Lower lobe of right lung (tissue), 2 donors: ENCODE measurements around the gene PYGB. TPM values are rescaled to one million over a fixed set of nuclear protein-coding genes. Genes with fewer than 3 reads are reported as not detected.

Experiments
- ATAC-seq, 2 donors: fragments of 200-7000 bp; cut with Tn5 transposase; one replicate each; pipeline ENCODE4 v1.9.1; 2020 to 2022; ENCODE audit warnings: mild to moderate bottlenecking in 2 of 2, moderate library complexity in 2 of 2
- DNase-seq: peaks from one replicate; pipeline ENCODE4 v3.0.0-alpha.2; 2020
- H3K27ac ChIP-seq: fragments of 200-600 bp; one replicate; pipeline ENCODE4 v1.8.0; 2022
- H3K27me3 ChIP-seq: fragments of 200-600 bp; one replicate; pipeline ENCODE4 v1.8.0; 2022; ENCODE audit warnings: low read depth
- H3K36me3 ChIP-seq: fragments of 200-600 bp; one replicate; pipeline ENCODE4 v1.8.0; 2022; ENCODE audit warnings: mild to moderate bottlenecking
- H3K4me1 ChIP-seq: fragments of 200-600 bp; one replicate; pipeline ENCODE4 v1.8.0; 2022
- H3K4me3 ChIP-seq: fragments of 200-600 bp; one replicate; pipeline ENCODE4 v1.8.0; 2022; ENCODE audit warnings: mild to moderate bottlenecking
- H3K9me3 ChIP-seq: fragments of 200-600 bp; one replicate; pipeline ENCODE4 v1.8.0; 2022
- CTCF ChIP-seq: fragments of 200-600 bp; IDR thresholded peaks from one replicate; pipeline ENCODE4 v1.8.0; 2022; ENCODE audit warnings: antibody characterized with exemption, mild to moderate bottlenecking
- intact Hi-C: fragments of 100-400 bp; cut with DNase I; formaldehyde crosslinking; loops from one replicate; pipeline ENCODE4 v1.11.0; 2022
- total RNA-seq: library from RNA; stranded (reverse); fragmentation: NEBNext Ultra II Directional; extraction: Animal tissue kit (Norgen Biotek cat#: 25700); gene quantifications from one replicate; pipeline ENCODE4 v1.2.1, GENCODE V29; 2021
- donor health status: DM: no; HTN: yes; CAD: no; lungs with severe emphysema.

Gene PYGB
- total RNA-seq, 1 donor from 2014 or later, result 57.5 TPM

DNA sequence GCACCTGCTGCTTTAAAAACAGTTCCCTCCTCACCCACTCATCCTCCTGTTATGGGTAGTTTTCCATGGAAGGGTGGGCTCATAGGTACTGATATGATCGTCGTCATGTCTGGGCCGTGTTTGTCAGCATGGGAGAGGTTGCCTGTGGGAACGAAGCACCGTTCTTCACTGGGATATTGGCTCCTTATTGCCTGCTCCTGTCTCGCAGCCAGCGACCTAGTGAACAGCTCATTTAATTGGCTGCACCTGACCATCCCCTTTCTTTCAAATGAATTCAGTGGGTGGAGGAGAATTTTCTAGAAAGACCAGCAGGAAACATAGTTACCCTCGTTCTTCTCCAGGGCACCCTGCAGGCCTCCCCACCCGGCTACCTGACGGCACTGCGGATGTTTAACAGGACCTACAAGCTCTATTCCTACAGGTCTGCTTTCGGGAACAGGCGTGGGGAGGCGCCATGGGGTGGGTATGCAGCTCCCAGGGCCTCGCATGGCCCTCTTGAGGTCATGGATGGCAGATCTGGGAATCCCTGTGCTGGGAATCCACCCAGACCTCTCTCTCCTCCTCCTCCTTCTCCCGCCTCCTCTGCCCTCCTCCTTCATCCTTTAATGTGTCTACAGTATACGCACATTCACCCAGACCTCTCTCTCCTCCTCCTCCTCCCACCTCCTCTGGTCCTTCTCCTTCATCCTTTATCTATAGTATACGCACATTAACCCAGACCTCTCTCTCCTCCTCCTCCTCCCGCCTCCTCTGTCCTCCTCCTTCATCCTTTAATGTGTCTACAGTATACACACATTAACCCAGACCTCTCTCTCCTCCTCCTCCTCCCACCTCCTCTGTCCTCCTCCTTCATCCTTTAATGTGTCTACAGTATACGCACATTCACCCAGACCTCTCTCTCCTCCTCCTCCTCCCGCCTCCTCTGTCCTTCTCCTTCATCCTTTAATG lies 30.4 kb upstream of the PYGB start:
- intact Hi-C loops, result no loop called here
- Histone ChIP-seq H3K27ac (no peak overlapping the region), H3K36me3 (peaks cover 77% of the 10 kb centered on the region), H3K4me3 (no peak overlapping the region), H3K4me1 (no peaks in the 10 kb centered on the region), H3K9me3 (no peaks in the 10 kb centered on the region), H3K27me3 (no peaks in the 10 kb centered on the region)
- ATAC-seq (no peak), DNase-seq (no peak)
- TF ChIP-seq CTCF, result no peak

DNA sequence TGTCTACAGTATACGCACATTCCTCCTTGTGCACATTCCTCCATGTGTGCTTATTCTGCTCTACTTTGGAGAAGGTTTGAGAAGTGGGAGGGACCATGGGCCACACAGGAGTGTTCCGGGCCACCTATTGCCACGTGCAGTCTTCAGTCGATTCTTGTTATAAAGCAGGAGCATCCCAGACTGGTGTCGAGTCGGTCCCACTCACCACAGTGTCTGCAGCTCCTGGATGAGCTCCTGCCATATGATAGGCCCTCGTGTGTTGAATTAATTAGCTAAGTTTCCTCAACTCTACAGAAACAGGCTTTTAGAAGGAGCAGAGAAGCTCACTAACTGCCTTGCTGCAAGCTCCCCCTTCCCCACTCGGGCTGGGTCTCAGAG lies 29.8 kb upstream of the PYGB start:
- ATAC-seq (no peak), DNase-seq (no peak)
- Histone ChIP-seq H3K4me3 (no peak overlapping the region), H3K27ac (no peak overlapping the region), H3K27me3 (no peaks in the 10 kb centered on the region), H3K4me1 (no peaks in the 10 kb centered on the region), H3K36me3 (peaks cover 72% of the 10 kb centered on the region), H3K9me3 (no peaks in the 10 kb centered on the region)
- intact Hi-C loops, result no loop called here
- no peak for TF ChIP-seq CTCF

DNA sequence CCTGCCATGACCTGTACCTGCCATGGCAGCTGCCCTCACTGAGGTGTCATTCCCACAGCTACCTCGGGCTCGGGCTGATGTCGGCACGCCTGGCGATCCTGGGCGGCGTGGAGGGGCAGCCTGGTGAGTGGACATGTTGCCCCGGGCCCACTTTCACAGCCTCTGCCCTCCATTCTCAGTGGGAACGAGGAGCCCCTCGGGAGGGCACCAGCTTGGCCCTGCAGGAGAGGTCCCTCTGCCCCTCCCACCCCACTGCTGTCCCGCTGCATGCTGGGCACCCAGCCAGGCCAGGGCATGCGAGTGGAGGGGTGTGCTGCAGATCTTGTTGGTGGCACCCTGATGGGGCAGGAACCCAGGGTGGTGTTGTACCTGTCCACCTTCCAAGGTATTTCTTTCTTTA lies 29.4 kb upstream of the PYGB start:
- H3K4me3 ChIP-seq, result no peak overlapping the region
- no peaks in the 10 kb centered on the region for H3K9me3 ChIP-seq
- intact Hi-C loops, result no loop called here
- no peaks in the 10 kb centered on the region for H3K27me3 ChIP-seq
- no peaks in the 10 kb centered on the region for H3K4me1 ChIP-seq
- H3K27ac ChIP-seq, result no peak overlapping the region
- peaks cover 68% of the 10 kb centered on the region for H3K36me3 ChIP-seq
- TF ChIP-seq CTCF, result no peak
- no peak for ATAC-seq
- DNase-seq, result no peak

- H3K9me3 ChIP-seq, result no peaks in the 10 kb centered on the region
- no peaks in the 10 kb centered on the region for H3K4me1 ChIP-seq
- intact Hi-C loops, result no loop called here
- no peak overlapping the region for H3K4me3 ChIP-seq
- H3K36me3 ChIP-seq, result peaks cover 63% of the 10 kb centered on the region
- no peak overlapping the region for H3K27ac ChIP-seq
- ATAC-seq (no peak), DNase-seq (no peak)
- no peak for TF ChIP-seq CTCF
- no peaks in the 10 kb centered on the region for H3K27me3 ChIP-seq
These were observed 28.5 kb upstream of the PYGB start for GRCh38 chr20:25219365-25219764.

DNA sequence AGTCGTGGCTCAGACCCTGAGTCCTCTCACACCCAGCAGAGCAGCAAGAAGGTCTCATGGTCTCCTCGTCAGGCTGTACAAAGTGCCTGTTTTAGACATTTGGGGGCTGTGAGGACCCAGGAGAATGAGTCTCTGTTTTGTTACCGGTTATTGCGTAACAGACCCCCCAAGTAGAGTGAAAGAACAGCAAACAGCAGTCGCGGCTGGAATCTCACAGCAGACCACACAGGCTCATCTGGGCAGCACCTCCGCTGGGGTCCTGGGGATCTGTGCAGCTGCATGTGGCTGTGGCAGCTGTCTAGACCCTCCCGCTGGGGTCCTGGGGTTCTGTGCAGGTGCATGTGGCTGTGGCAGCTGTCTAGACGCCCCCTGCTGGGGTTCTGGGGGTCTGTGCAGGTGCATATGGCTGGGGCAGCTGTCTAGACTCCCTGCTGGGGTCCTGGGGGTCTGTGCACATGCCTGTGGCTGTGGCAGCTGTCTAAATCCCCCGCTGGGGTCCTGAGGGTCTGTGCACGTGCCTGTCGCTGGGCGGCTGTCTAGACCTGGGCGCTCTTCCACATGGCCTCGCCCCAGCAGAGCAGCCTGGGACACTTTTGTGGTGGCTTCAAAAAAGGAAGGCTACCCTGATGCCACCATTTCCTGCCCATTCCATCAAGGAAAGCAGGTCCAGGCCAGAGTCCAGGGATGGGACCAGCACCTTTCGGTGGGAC lies 27.7 kb upstream of the PYGB start:
- Histone ChIP-seq H3K4me3 (no peak overlapping the region), H3K36me3 (peaks cover 58% of the 10 kb centered on the region), H3K27ac (no peak overlapping the region), H3K27me3 (no peaks in the 10 kb centered on the region), H3K9me3 (no peaks in the 10 kb centered on the region), H3K4me1 (no peaks in the 10 kb centered on the region)
- ATAC-seq (no peak), DNase-seq (no peak)
- peak; percentile 24 for TF ChIP-seq CTCF
- intact Hi-C loops, result no loop called here
